Osteoblast (primary cell): ENCODE results near the gene CYP4Z1. TPM values are rescaled to one million over a fixed set of nuclear protein-coding genes. Genes with fewer than 3 reads are reported as not detected.
"Not testable (repeated sequence)": the region's sequence is repeated elsewhere in the genome, so short reads cannot be mapped to it uniquely, and the experiment has no call there.

Experiments
- DNase-seq: peaks from one replicate; pipeline ENCODE4 v3.0.0; 2011; ENCODE audit warnings: low spot score, mixed read lengths; ENCODE audit not compliant: insufficient read length; ENCODE audit errors: missing footprints
- H2AFZ ChIP-seq: 2 replicates; pipeline ENCODE4 v1.6.0; 2011; ENCODE audit warnings: mild to moderate bottlenecking, low read length
- H3K27ac ChIP-seq: 2 replicates; pipeline ENCODE4 v1.5.1; 2011; ENCODE audit warnings: mild to moderate bottlenecking, low read depth, low read length, moderate library complexity
- H3K27me3 ChIP-seq: 2 replicates; pipeline ENCODE4 v1.6.0; 2012; ENCODE audit warnings: mild to moderate bottlenecking, control low read depth, inconsistent platforms, low read length, moderate library complexity; ENCODE audit not compliant: insufficient read depth
- H3K36me3 ChIP-seq: 2 replicates; pipeline ENCODE4 v1.5.1; 2011; ENCODE audit warnings: mild to moderate bottlenecking, low read length, control low read depth, moderate library complexity; ENCODE audit not compliant: insufficient read depth
- H3K4me1 ChIP-seq: 2 replicates; pipeline ENCODE4 v1.5.1; 2011; ENCODE audit warnings: mild to moderate bottlenecking, low read length, control low read depth, moderate library complexity; ENCODE audit not compliant: insufficient read depth
- H3K4me2 ChIP-seq: 2 replicates; pipeline ENCODE4 v1.6.0; 2011; ENCODE audit warnings: mild to moderate bottlenecking, low read length; ENCODE audit not compliant: insufficient read depth
- H3K4me3 ChIP-seq: fragments of 200-600 bp; sonication (generic); 3 replicates; pipeline ENCODE4 v1.5.1; 2012; ENCODE audit warnings: mild to moderate bottlenecking, low read length, inconsistent platforms; ENCODE audit not compliant: insufficient read depth
- H3K79me2 ChIP-seq: 2 replicates; pipeline ENCODE4 v1.6.0; 2012; ENCODE audit warnings: mild to moderate bottlenecking, low read length, control low read depth, inconsistent platforms; ENCODE audit not compliant: insufficient read depth
- H3K9me3 ChIP-seq: 2 replicates; pipeline ENCODE4 v1.5.1; 2011; ENCODE audit warnings: low read depth, low read length, control low read depth
- H4K20me1 ChIP-seq: 2 replicates; pipeline ENCODE4 v1.6.0; 2012; ENCODE audit warnings: mild to moderate bottlenecking, low read length, control low read depth; ENCODE audit not compliant: insufficient read depth
- CTCF ChIP-seq: IDR thresholded peaks from 2 replicates; pipeline ENCODE4 v1.5.1; 2011; ENCODE audit warnings: mild to moderate bottlenecking, low read depth, low read length, moderate library complexity; ENCODE audit errors: extremely low read depth
- total RNA-seq: library from RNA; depleted of rRNA; stranded (reverse); fragments of >200 nt; gene quantifications from 2 replicates; pipeline ENCODE4 v1.2.3, GENCODE V29; 2012

CYP4Z1 gene
- total RNA-seq, 1 donor = not detected

- H3K27me3 ChIP-seq, H3K4me2 ChIP-seq, H4K20me1 ChIP-seq, H3K9me3 ChIP-seq, H3K27ac ChIP-seq, H2AFZ ChIP-seq, H3K4me3 ChIP-seq, H3K36me3 ChIP-seq, H3K4me1 ChIP-seq, DNase-seq, H3K79me2 ChIP-seq: not testable (repeated sequence)
Measured at GRCh38 chr1:47157957-47158356, 90.9 kb downstream of the CYP4Z1 start.

- no peak for DNase-seq
- Histone ChIP-seq H3K9me3 (no peaks in the 10 kb centered on the region), H3K36me3 (no peaks in the 10 kb centered on the region), H3K79me2 (no peaks in the 10 kb centered on the region), H2AFZ (no peak overlapping the region), H3K4me1 (no peaks in the 10 kb centered on the region), H3K27ac (no peak overlapping the region), H3K4me2 (no peak overlapping the region), H3K27me3 (no peaks in the 10 kb centered on the region), H3K4me3 (no peak overlapping the region), H4K20me1 (no peaks in the 10 kb centered on the region)
- TF ChIP-seq CTCF = no peak
Measured at GRCh38 chr1:47160716-47161115, 93.7 kb downstream of the CYP4Z1 start.

- H3K36me3 ChIP-seq = no peaks in the 10 kb centered on the region
- no peak overlapping the region for H3K4me2 ChIP-seq
- H3K9me3 ChIP-seq = no peaks in the 10 kb centered on the region
- H3K4me1 ChIP-seq = no peaks in the 10 kb centered on the region
- H3K4me3 ChIP-seq = no peak overlapping the region
- no peak overlapping the region for H3K27ac ChIP-seq
- H2AFZ ChIP-seq = no peak overlapping the region
- no peaks in the 10 kb centered on the region for H4K20me1 ChIP-seq
- no peaks in the 10 kb centered on the region for H3K79me2 ChIP-seq
- no peak for DNase-seq
- TF ChIP-seq CTCF = no peak
- H3K27me3 ChIP-seq = no peaks in the 10 kb centered on the region
Measured at GRCh38 chr1:47161298-47162040, 94.4 kb downstream of the CYP4Z1 start.

GRCh38 chr1:47164552-47164951, 97.5 kb downstream of the CYP4Z1 start:
- Histone ChIP-seq H3K9me3 (no peaks in the 10 kb centered on the region), H3K27ac (no peak overlapping the region), H4K20me1 (no peaks in the 10 kb centered on the region), H3K4me2 (no peak overlapping the region), H3K4me1 (no peaks in the 10 kb centered on the region), H3K79me2 (no peaks in the 10 kb centered on the region), H3K4me3 (no peak overlapping the region), H3K27me3 (no peaks in the 10 kb centered on the region), H3K36me3 (no peaks in the 10 kb centered on the region), H2AFZ (no peak overlapping the region)
- no peak for DNase-seq
- TF ChIP-seq CTCF = no peak

Other genes starting within 250 kb of the CYP4Z1 start
- gene CYP4A11, start 125.8 kb upstream of the CYP4Z1 start, total RNA-seq = not detected in 2 replicates
- 0.59 and 0.72 TPM in 2 replicates for gene CYP4X1, start 43.6 kb upstream of the CYP4Z1 start, total RNA-seq
- gene CYP4A22, start 70.2 kb downstream of the CYP4Z1 start, total RNA-seq = not detected in 2 replicates
- gene PDZK1IP1, start 122.8 kb downstream of the CYP4Z1 start, total RNA-seq = not detected in 2 replicates
- gene TAL1, start 165.0 kb downstream of the CYP4Z1 start, total RNA-seq = not detected in 2 replicates
- 4.0 and 6.5 TPM in 2 replicates for gene STIL, start 246.9 kb downstream of the CYP4Z1 start, total RNA-seq